Liver (tissue), 9 donors: ENCODE measurements around the gene PDLIM1. TPM values are rescaled to one million over a fixed set of nuclear protein-coding genes. Genes with fewer than 3 reads are reported as not detected.
A peak's percentile ranks its signal among the peaks of the same experiment; 100 is the strongest.

ENCODE experiments used
- DNase-seq: peaks from one replicate; pipeline ENCODE4 v3.0.0-alpha.2; 2017; ENCODE audit warnings: low spot score
- H3K27ac ChIP-seq, 2 donors: one replicate each; pipeline ENCODE4 v1.7.0; 2013; ENCODE audit warnings: inconsistent platforms in 2 of 2, low read length in 2 of 2, control low read depth in 1 of 2, low read depth in 1 of 2, mild to moderate bottlenecking in 1 of 2
- H3K27me3 ChIP-seq, 4 donors: one replicate each; pipeline versions ENCODE4 v1.6.1 to v1.7.0; 2013; ENCODE audit warnings: low read length in 3 of 4, inconsistent platforms in 1 of 4, mild to moderate bottlenecking in 1 of 4, moderate library complexity in 1 of 4; ENCODE audit not compliant: control insufficient read depth in 4 of 4, insufficient read depth in 4 of 4
- H3K36me3 ChIP-seq, 4 donors: one replicate each; pipeline versions ENCODE4 v1.6.1 to v1.7.0; 2013; ENCODE audit warnings: low read length in 3 of 4, mild to moderate bottlenecking in 3 of 4, low read depth in 1 of 4, moderate library complexity in 1 of 4; ENCODE audit not compliant: control insufficient read depth in 4 of 4, insufficient read depth in 3 of 4
- H3K4me1 ChIP-seq, 4 donors: one replicate each; pipeline versions ENCODE4 v1.6.1 to v1.7.0; 2013; ENCODE audit warnings: low read length in 3 of 4, mild to moderate bottlenecking in 3 of 4, moderate library complexity in 1 of 4; ENCODE audit not compliant: control insufficient read depth in 4 of 4, insufficient read depth in 4 of 4
- H3K4me3 ChIP-seq, 3 donors: one replicate each; pipeline versions ENCODE4 v1.6.1 to v1.7.0; 2013; ENCODE audit warnings: low read length in 3 of 3, control low read depth in 1 of 3, low read depth in 1 of 3, mild to moderate bottlenecking in 1 of 3
- H3K9ac ChIP-seq, 2 donors: one replicate each; pipeline ENCODE4 v1.7.0; 2013; ENCODE audit warnings: low read length in 2 of 2, mild to moderate bottlenecking in 2 of 2, moderate library complexity in 2 of 2, control low read depth in 1 of 2, low read depth in 1 of 2
- H3K9me3 ChIP-seq, 4 donors: one replicate each; pipeline versions ENCODE4 v1.6.1 to v1.7.0; 2013; ENCODE audit warnings: low read length in 3 of 4; ENCODE audit not compliant: control insufficient read depth in 4 of 4
- ATF3 ChIP-seq: IDR thresholded peaks from 2 replicates; pipeline ENCODE4 v1.6.1; 2016; ENCODE audit warnings: antibody characterized with exemption
- CTCF ChIP-seq: fragments of 150-350 bp; IDR thresholded peaks from 2 replicates; pipeline ENCODE4 v1.5.1; 2017; ENCODE audit warnings: improper control_type of control experiment, low read depth, low read length; ENCODE audit not compliant: missing input control
- EGR1 ChIP-seq, 2 donors: IDR thresholded peaks; 2 replicates each; pipeline ENCODE4 v1.6.1; 2016 to 2018; ENCODE audit warnings: antibody characterized with exemption in 2 of 2, low read depth in 2 of 2
- FOXA1 ChIP-seq: IDR thresholded peaks from 2 replicates; pipeline ENCODE4 v1.6.1; 2016; ENCODE audit warnings: antibody characterized with exemption
- GABPA ChIP-seq, 2 donors: IDR thresholded peaks in 1 of 2; conservative IDR thresholded peaks in 1 of 2; 2 replicates each; pipeline ENCODE4 v1.6.1; 2016; ENCODE audit warnings: antibody characterized with exemption in 2 of 2, mild to moderate bottlenecking in 1 of 2, moderate library complexity in 1 of 2
- MAX ChIP-seq: IDR thresholded peaks from 2 replicates; pipeline ENCODE4 v1.6.1; 2016; ENCODE audit warnings: antibody characterized with exemption
- NR2F2 ChIP-seq: IDR thresholded peaks from 2 replicates; pipeline ENCODE4 v1.6.1; 2016; ENCODE audit warnings: antibody characterized with exemption
- RAD21 ChIP-seq, 2 donors: IDR thresholded peaks; 2 replicates each; pipeline ENCODE4 v1.6.1; 2016; ENCODE audit warnings: antibody characterized with exemption in 2 of 2, mild to moderate bottlenecking in 2 of 2
- REST ChIP-seq: IDR thresholded peaks from 2 replicates; pipeline ENCODE4 v1.6.1; 2016; ENCODE audit warnings: antibody characterized with exemption, mild to moderate bottlenecking
- RXRA ChIP-seq, 2 donors: IDR thresholded peaks; 2 replicates each; pipeline ENCODE4 v1.6.1; 2017 to 2018; ENCODE audit warnings: antibody characterized with exemption in 2 of 2, mild to moderate bottlenecking in 1 of 2
- SP1 ChIP-seq: IDR thresholded peaks from 2 replicates; pipeline ENCODE4 v1.6.1; 2018; ENCODE audit warnings: antibody characterized with exemption, mild to moderate bottlenecking
- ZBTB33 ChIP-seq: IDR thresholded peaks from 2 replicates; pipeline ENCODE4 v1.6.1; 2016; ENCODE audit warnings: antibody characterized with exemption
- WGBS: extraction: QIAGEN DNeasy Blood & Tissue Kit; methylation state at CpG from one replicate; pipeline ENCODE4 v1.1.7; 2013; 5-methylcytosine and 5-hydroxymethylcytosine counted together
- polyA plus RNA-seq, 2 donors: library from polyadenylated mRNA; stranded (reverse) in 1 of 2; unstranded in 1 of 2; fragments of 200-250 nt in 1 of 2; fragments of >200 nt in 1 of 2; fragmentation: Nextera tagmentation in 1 of 2; extraction: Ambion mirVana in 1 of 2; gene quantifications; one replicate each; pipeline versions ENCODE4 v1.2.1 to v1.2.3, GENCODE V29; 2013 to 2015
- total RNA-seq, 2 donors: library from RNA; depleted of rRNA; stranded (reverse); fragments of >200 nt; gene quantifications; one replicate each; pipeline ENCODE4 v1.2.3, GENCODE V29; 2014
- donor health status: healthy.
- donor health status: healthy.
- donor health status: healthy.
- donor health status: healthy.
- donor health status: healthy.

PDLIM1 gene
- total and polyA plus RNA-seq, 4 donors, result 16.8 to 73.4 (median 44.5) TPM

GRCh38 chr10:95267251-95267650 lies 23.6 kb downstream of the PDLIM1 start:
- H3K4me1 ChIP-seq, result no peaks in the 10 kb centered on the region
- WGBS, result 81% methylated on average over 3 of the region's 3 CpGs

More at GRCh38 chr10:95267251-95267650, 23.6 kb downstream of the PDLIM1 start:
- H3K36me3 ChIP-seq, result peaks cover 6 to 28% (median 13%) of the 10 kb centered on the region in 4 donors
- H3K4me3 ChIP-seq, result no peak overlapping the region
- peak overlapping the region in 1 of 2 donors; percentile 39 for H3K9ac ChIP-seq
- peak overlapping the region in 1 of 2 donors; percentile 63 for H3K27ac ChIP-seq
- H3K9me3 ChIP-seq, result no peaks in the 10 kb centered on the region
- H3K27me3 ChIP-seq, result no peaks in the 10 kb centered on the region
- TF ChIP-seq SP1 (no peak), RXRA (IDR thresholded peaks at IDR 0.05) (no peak), REST (no peak), MAX (no peak), EGR1 (IDR thresholded peaks at IDR 0.05; ENCODE audit: low read depth in 2 of 2) (no peak), ZBTB33 (no peak), RAD21 (IDR thresholded peaks at IDR 0.05) (no peak), FOXA1 (no peak), GABPA (IDR thresholded peaks at IDR 0.05 in 1 of 2, conservative IDR thresholded peaks at IDR 0.05 in 1 of 2) (no peak), CTCF (no peak), NR2F2 (no peak), ATF3 (no peak)
- no peak for DNase-seq
